ENCODE data around the gene TMEM255B. TPM values are rescaled to one million over a fixed set of nuclear protein-coding genes. Genes with fewer than 3 reads are reported as not detected.

TMEM255B gene
- total RNA-seq, 1 donor from 2014 or later = 0.26 TPM

DNA sequence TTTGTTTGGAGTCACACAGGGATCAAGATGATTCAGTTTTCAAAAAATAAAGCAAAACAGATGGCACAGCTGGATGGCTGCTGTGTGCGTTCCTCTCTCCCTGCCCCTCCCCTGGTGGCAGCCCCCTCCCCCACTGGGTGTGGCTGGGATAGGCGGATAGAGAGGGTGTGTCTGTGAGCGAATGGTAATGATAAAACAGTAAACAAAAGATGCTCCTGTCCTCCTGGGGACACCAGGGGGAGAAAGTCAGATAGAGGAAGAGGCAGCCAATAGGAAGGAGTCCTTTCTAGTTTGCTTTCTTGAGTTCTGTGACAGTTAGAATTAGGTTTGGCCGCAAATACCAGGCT lies 6.5 kb downstream of the TMEM255B start:
- H3K9me3 Mint-ChIP-seq = no peaks in the 10 kb centered on the region
- H3K79me2 ChIP-seq (ENCODE audit: low read depth) = no peaks in the 10 kb centered on the region
- TF ChIP-seq EZH2 (IDR thresholded peaks at IDR 0.05) = no peak
- TF ChIP-seq, protein P1, sequence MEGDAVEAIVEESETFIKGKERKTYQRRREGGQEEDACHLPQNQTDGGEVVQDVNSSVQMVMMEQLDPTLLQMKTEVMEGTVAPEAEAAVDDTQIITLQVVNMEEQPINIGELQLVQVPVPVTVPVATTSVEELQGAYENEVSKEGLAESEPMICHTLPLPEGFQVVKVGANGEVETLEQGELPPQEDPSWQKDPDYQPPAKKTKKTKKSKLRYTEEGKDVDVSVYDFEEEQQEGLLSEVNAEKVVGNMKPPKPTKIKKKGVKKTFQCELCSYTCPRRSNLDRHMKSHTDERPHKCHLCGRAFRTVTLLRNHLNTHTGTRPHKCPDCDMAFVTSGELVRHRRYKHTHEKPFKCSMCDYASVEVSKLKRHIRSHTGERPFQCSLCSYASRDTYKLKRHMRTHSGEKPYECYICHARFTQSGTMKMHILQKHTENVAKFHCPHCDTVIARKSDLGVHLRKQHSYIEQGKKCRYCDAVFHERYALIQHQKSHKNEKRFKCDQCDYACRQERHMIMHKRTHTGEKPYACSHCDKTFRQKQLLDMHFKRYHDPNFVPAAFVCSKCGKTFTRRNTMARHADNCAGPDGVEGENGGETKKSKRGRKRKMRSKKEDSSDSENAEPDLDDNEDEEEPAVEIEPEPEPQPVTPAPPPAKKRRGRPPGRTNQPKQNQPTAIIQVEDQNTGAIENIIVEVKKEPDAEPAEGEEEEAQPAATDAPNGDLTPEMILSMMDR (IDR thresholded peaks at IDR 0.05) = no peak
- no peak for TF ChIP-seq EZH2phosphoT487 (IDR thresholded peaks at IDR 0.05)
- no peaks in the 10 kb centered on the region for H3K36me3 ChIP-seq
- no peak overlapping the region for H3K9ac ChIP-seq
- peaks cover 12% of the 10 kb centered on the region for H4K20me1 ChIP-seq (ENCODE audit: low read depth)
- no peak overlapping the region for H3K4me3 Mint-ChIP-seq
- peaks cover 2% of the 10 kb centered on the region for H3K4me1 Mint-ChIP-seq
- peaks cover 6% of the 10 kb centered on the region for H3K27me3 Mint-ChIP-seq (ENCODE audit: insufficient read depth, low read depth)
- H3K27me3 ChIP-seq = peaks cover 14% of the 10 kb centered on the region
- no peaks in the 10 kb centered on the region for H3F3A ChIP-seq (ENCODE audit: low read depth)
- H3K9me3 ChIP-seq (ENCODE audit: low read depth) = no peaks in the 10 kb centered on the region
- no peak overlapping the region for H3K4me3 ChIP-seq
- H3K4me2 ChIP-seq = no peak overlapping the region
- H2AFZ ChIP-seq (replicated peaks) = no peak overlapping the region
- no peaks in the 10 kb centered on the region for H3K4me1 ChIP-seq
- no peak for DNase-seq (ENCODE audit: low spot score)
- H3K36me3 Mint-ChIP-seq = no peaks in the 10 kb centered on the region
- no peak overlapping the region for H3K27ac ChIP-seq
- no peak overlapping the region for H3K27ac Mint-ChIP-seq

DNA sequence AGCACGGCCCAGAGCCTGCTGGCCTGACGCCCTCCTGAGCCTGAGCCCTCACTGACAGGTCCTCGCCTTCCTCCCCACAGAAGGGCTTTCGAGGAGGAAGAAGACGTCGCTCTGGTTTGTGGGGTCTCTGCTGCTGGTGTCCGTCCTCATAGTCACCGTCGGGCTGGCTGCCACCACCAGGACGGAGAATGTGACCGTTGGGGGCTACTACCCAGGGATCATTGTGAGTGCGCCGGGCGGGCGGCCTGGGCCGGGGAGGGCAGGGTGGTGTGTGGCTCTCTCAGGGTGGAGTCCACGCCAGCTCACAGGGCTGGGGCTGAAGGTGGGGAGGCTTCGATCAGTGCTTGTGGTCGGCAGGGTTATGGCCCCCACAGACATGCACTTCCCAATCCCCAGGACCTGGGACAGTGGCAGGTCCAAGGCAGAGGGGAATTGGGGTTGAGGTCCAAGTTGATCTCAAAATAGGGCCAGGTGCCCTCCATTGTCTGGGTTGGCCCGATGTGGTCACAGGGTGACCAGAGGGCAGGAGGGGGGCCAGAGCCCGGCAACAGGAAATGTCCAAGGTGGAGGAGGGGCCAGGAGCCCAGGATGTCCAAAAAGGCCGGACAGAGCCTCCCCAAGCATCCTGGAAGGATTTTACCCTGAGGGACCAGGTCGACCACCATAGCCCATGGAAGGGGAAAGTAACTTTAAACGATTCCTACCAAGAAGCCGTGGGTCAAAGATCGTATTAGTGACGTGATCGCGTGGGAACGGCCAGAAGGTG lies 7.2 kb downstream of the TMEM255B start:
- H3K9me3 ChIP-seq (ENCODE audit: low read depth) = no peaks in the 10 kb centered on the region
- H3K9ac ChIP-seq = no peak overlapping the region
- no peaks in the 10 kb centered on the region for H3F3A ChIP-seq (ENCODE audit: low read depth)
- Mint-ChIP-seq H3K27ac (no peak overlapping the region), H3K36me3 (no peaks in the 10 kb centered on the region), H3K27me3 (ENCODE audit: insufficient read depth, low read depth) (peaks cover under 1% of the 10 kb centered on the region), H3K4me3 (no peak overlapping the region), H3K4me1 (peaks cover 2% of the 10 kb centered on the region), H3K9me3 (no peaks in the 10 kb centered on the region)
- DNase-seq (ENCODE audit: low spot score) = no peak
- peaks cover 7% of the 10 kb centered on the region for H3K27me3 ChIP-seq
- no peak overlapping the region for H2AFZ ChIP-seq (replicated peaks)
- no peaks in the 10 kb centered on the region for H3K36me3 ChIP-seq
- no peak overlapping the region for H3K27ac ChIP-seq
- no peaks in the 10 kb centered on the region for H3K4me1 ChIP-seq
- H3K4me2 ChIP-seq = no peak overlapping the region
- H3K4me3 ChIP-seq = no peak overlapping the region
- TF ChIP-seq EZH2 (IDR thresholded peaks at IDR 0.05) = no peak
- no peak for TF ChIP-seq EZH2phosphoT487 (IDR thresholded peaks at IDR 0.05)
- TF ChIP-seq, protein P1 (IDR thresholded peaks at IDR 0.05) = no peak
- H3K79me2 ChIP-seq (ENCODE audit: low read depth) = no peaks in the 10 kb centered on the region
- peaks cover 12% of the 10 kb centered on the region for H4K20me1 ChIP-seq (ENCODE audit: low read depth)

DNA sequence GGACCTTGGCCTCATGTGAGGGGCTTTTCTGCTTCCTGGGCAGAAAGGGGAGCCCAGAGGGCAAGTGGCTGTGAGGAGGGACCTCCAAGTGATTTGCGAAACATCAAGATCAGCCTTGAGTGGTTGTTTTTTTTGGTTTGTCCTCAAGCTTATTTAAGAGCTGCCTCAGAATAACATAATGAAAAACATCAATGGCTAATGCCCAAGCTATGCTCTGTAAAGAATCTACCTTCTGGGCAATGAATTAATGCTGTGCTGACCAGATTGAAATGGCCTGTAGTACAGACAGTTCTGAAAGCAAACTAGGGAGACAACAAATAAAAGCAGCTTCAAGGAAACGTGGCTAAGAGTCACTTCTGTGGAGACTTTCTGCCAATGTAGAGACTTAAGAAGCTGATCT lies 8.3 kb downstream of the TMEM255B start:
- Histone ChIP-seq H3K79me2 (ENCODE audit: low read depth) (no peaks in the 10 kb centered on the region), H3K27me3 (no peaks in the 10 kb centered on the region), H3K27ac (no peak overlapping the region), H3K36me3 (no peaks in the 10 kb centered on the region), H4K20me1 (ENCODE audit: low read depth) (peaks cover 12% of the 10 kb centered on the region), H3K9me3 (ENCODE audit: low read depth) (no peaks in the 10 kb centered on the region), H3K4me2 (no peak overlapping the region), H3K4me1 (no peaks in the 10 kb centered on the region), H2AFZ (replicated peaks) (no peak overlapping the region), H3F3A (ENCODE audit: low read depth) (no peaks in the 10 kb centered on the region), H3K4me3 (no peak overlapping the region), H3K9ac (no peak overlapping the region)
- Mint-ChIP-seq H3K27me3 (ENCODE audit: insufficient read depth, low read depth) (no peaks in the 10 kb centered on the region), H3K4me3 (no peak overlapping the region), H3K27ac (no peak overlapping the region), H3K36me3 (no peaks in the 10 kb centered on the region), H3K9me3 (no peaks in the 10 kb centered on the region), H3K4me1 (peaks cover 2% of the 10 kb centered on the region)
- TF ChIP-seq EZH2phosphoT487 (IDR thresholded peaks at IDR 0.05) (no peak), EZH2 (IDR thresholded peaks at IDR 0.05) (no peak)
- TF ChIP-seq, protein P1 (IDR thresholded peaks at IDR 0.05) = no peak
- DNase-seq (ENCODE audit: low spot score) = no peak

Data from neural progenitor cell (in vitro differentiated cells).